Natural killer cell treated with Interleukin-12 subunit alpha and Interleukin-12 subunit beta and Interleukin-15 and Interleukin-18, amount 100 ng/mL, for 72 hours (primary cell): ENCODE measurements around the gene STK11. TPM values are rescaled to one million over a fixed set of nuclear protein-coding genes. Genes with fewer than 3 reads are reported as not detected.
"Not testable (repeated sequence)": the region's sequence is repeated elsewhere in the genome, so short reads cannot be mapped to it uniquely, and the experiment has no call there.

ENCODE experiments used
- ATAC-seq, 2 donors: fragments of 150-1000 bp; cut with Tn5 transposase in 1 of 2; sonication (Bioruptor Pico), chemical (Tn5 transposase) in 1 of 2; 2 replicates each; pipeline ENCODE4 v1.10.0; 2021
- DNase-seq: peaks from one replicate; pipeline ENCODE4 v3.0.0; 2022; ENCODE audit warnings: low spot score
- H3K27ac Mint-ChIP-seq, 2 donors: 1 replicate in 1 of 2; 2 replicates in 1 of 2; pipeline ENCODE4 v1.8.0; 2022; ENCODE audit warnings: mixed read lengths in 2 of 2, mild to moderate bottlenecking in 1 of 2, moderate library complexity in 1 of 2
- H3K27me3 Mint-ChIP-seq, 2 donors: 1 replicate in 1 of 2; 2 replicates in 1 of 2; pipeline ENCODE4 v1.8.0; 2022; ENCODE audit warnings: mixed read lengths in 2 of 2
- H3K36me3 Mint-ChIP-seq: one replicate; pipeline ENCODE4 v1.8.0; 2022; ENCODE audit warnings: mixed read lengths
- H3K4me1 Mint-ChIP-seq, 2 donors: 1 replicate in 1 of 2; 2 replicates in 1 of 2; pipeline ENCODE4 v1.8.0; 2022; ENCODE audit warnings: low read depth in 2 of 2, mixed read lengths in 2 of 2, mild to moderate bottlenecking in 1 of 2
- H3K4me3 Mint-ChIP-seq: one replicate; pipeline ENCODE4 v1.8.0; 2022; ENCODE audit warnings: mixed read lengths
- H3K9me3 Mint-ChIP-seq: 2 replicates; pipeline ENCODE4 v1.8.0; 2022; ENCODE audit warnings: mixed read lengths
- total RNA-seq, 2 donors: library from RNA; stranded (reverse); gene quantifications; one replicate each; pipeline ENCODE4 v1.2.3, GENCODE V29; 2022

Gene STK11
- total RNA-seq, 2 donors from 2014 or later = 50.9 to 79.2 TPM

DNA sequence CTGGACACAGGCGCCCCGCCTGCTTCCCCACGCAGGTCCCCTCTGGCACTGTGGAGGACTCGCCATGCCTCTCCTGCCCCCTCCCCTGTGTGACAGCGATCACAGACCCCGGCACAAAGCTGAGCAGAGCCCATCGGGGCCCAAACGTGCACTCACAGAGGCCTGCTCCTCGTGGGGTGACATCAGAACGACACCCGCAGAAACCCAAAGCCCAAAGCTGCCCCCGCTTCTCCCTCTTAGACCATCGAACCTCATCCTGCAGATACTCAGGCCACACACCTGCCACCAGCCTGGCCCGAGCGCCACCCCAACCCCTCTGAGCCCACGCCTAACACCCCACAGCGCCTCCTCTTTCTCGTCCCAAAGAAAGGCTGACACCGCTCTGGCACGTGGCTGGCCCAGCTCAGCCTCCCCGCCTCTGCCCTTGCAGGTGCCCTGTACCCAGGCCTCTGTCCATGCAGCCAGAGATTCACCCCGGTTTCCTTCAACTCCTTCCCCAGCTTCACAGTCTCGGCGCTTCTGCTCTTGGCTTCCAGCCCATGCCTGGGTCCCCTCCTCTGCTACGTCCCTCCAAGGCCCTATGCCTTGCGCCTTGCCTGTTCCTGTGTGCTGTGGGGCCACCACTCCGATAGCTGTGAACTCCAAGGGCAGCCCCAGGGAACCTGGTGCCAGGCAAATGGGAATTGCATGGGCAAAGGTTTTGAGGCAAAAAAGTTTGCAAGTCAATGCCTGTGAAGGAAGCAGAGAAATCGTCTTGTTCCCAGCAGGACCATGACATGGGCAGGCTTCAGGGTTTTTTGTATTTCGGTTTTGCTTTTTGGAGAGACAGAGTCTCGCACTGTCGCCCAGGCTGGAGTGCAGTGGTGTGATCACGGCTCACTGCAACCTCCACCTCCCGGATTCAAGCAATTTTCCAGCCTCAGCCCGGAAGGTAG lies 33.1 kb downstream of the STK11 start:
- Mint-ChIP-seq H3K9me3 (no peaks in the 10 kb centered on the region), H3K27ac (peak overlapping the region; percentile 4 to 44), H3K4me3 (peak overlapping the region; percentile 85), H3K36me3 (no peaks in the 10 kb centered on the region), H3K4me1 (peaks cover 15 to 20% of the 10 kb centered on the region in 2 donors), H3K27me3 (peaks cover 9 to 10% of the 10 kb centered on the region in 2 donors)
- DNase-seq (no peak), ATAC-seq (no peak)

DNA sequence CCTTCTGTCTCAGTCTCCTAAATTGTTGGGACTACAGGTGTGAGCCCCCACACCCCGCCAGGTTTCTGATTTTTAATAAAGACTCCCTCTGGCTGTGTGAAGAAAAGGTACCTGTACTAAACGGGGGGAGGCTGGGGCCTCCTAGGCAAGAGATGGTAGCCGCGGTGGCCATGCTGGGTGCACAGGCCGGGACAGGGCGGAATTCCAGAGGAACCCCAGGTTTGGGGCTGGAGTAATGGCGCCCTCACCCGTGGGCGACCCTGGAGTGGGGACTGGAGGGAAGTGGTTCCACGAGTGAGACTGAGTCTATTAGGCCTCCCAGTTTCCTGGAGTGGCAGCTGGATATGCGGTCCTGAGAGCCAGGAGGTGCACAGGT lies 33.8 kb downstream of the STK11 start:
- Mint-ChIP-seq H3K4me3 (peak overlapping the region; percentile 85), H3K4me1 (peaks cover 15 to 20% of the 10 kb centered on the region in 2 donors), H3K36me3 (no peaks in the 10 kb centered on the region), H3K27ac (peak overlapping the region; percentile 4 to 44), H3K27me3 (peaks cover 9 to 10% of the 10 kb centered on the region in 2 donors), H3K9me3 (no peaks in the 10 kb centered on the region)
- DNase-seq (no peak), ATAC-seq (no peak)

GRCh38 chr19:1239796-1240737 lies 34.5 kb downstream of the STK11 start:
- H3K27ac Mint-ChIP-seq = no peak overlapping the region

DNA sequence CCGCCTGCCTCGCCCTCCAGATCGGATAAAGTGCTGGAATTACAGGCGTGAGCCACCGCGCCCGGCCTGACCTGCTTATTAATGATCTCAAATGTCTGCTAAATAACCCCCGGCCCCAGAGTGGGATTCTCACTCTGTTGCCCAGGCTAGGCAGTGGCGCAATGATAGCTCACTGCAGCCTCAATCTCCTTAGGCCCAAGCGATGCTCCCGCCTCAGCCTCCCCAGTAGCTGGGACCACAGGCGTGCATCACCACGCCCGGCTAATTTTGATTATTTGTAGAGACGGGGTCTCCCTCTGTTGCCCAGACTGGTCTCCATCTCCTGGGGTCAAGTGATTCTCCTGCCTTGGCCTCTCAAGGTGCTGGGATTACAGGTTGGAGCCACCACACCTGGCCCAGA lies 35.3 kb downstream of the STK11 start:
- ATAC-seq (no peak), DNase-seq (no peak)
- H3K9me3 Mint-ChIP-seq = no peaks in the 10 kb centered on the region
- peak overlapping the region; percentile 66 to 89 for H3K27ac Mint-ChIP-seq
- H3K4me1 Mint-ChIP-seq = peaks cover 19 to 20% of the 10 kb centered on the region in 2 donors
- H3K36me3 Mint-ChIP-seq = no peaks in the 10 kb centered on the region
- H3K4me3 Mint-ChIP-seq = peak overlapping the region; percentile 86
- peaks cover 9 to 10% of the 10 kb centered on the region in 2 donors for H3K27me3 Mint-ChIP-seq

More at GRCh38 chr19:1239796-1240737, 34.5 kb downstream of the STK11 start:
- Mint-ChIP-seq H3K4me1 (peaks cover 19 to 20% of the 10 kb centered on the region in 2 donors), H3K4me3 (no peak overlapping the region), H3K36me3 (no peaks in the 10 kb centered on the region), H3K9me3 (no peaks in the 10 kb centered on the region), H3K27me3 (peaks cover 9 to 10% of the 10 kb centered on the region in 2 donors)
- DNase-seq (peak; percentile 94), ATAC-seq (peak; percentile 74 to 81)

DNA sequence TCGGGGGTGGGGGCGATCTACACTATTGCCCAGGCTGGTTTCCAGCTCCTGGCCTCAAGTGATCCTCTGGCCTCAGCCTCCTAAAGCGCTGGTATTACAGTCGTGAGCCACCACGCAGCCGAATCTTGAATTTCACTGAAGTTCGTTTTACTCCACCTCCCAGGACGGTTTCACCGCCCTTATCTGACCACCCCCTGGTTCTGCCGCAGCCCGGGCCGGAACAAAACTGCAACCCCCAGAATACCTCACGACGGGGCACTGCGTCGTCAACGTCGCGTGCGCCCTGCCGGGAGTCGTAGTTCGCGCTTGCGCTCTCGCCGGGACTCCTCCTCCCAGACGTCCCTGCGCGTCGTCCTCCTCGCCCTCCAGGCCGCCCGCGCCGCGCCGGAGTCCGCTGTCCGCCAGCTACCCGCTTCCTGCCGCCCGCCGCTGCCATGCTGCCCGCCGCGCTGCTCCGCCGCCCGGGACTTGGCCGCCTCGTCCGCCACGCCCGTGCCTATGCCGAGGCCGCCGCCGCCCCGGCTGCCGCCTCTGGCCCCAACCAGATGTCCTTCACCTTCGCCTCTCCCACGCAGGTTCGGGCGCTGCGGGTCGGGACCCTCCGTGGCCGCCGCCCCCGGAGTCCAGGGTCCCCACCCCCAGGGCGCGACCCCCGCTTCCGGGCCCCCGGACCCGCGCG lies 36.0 kb downstream of the STK11 start, which contains the start of gene ATP5F1D:
TSS of gene ATP5F1D (plus strand) at position 335 of the 679 bp plus-strand sequence. CDS start at position 435, 100 bp downstream.
- Mint-ChIP-seq H3K9me3 (no peaks in the 10 kb centered on the region), H3K36me3 (no peaks in the 10 kb centered on the region), H3K4me3 (peak within 1 kb of the TSS; percentile 86), H3K27me3 (peaks cover 9 to 10% of the 10 kb centered on the region in 2 donors), H3K27ac (peak within 1 kb of the TSS; percentile 66 to 89), H3K4me1 (peaks cover 19 to 20% of the 10 kb centered on the region in 2 donors)
- peak; percentile 97 for DNase-seq
- ATAC-seq = peak; percentile 84 to 89

DNA sequence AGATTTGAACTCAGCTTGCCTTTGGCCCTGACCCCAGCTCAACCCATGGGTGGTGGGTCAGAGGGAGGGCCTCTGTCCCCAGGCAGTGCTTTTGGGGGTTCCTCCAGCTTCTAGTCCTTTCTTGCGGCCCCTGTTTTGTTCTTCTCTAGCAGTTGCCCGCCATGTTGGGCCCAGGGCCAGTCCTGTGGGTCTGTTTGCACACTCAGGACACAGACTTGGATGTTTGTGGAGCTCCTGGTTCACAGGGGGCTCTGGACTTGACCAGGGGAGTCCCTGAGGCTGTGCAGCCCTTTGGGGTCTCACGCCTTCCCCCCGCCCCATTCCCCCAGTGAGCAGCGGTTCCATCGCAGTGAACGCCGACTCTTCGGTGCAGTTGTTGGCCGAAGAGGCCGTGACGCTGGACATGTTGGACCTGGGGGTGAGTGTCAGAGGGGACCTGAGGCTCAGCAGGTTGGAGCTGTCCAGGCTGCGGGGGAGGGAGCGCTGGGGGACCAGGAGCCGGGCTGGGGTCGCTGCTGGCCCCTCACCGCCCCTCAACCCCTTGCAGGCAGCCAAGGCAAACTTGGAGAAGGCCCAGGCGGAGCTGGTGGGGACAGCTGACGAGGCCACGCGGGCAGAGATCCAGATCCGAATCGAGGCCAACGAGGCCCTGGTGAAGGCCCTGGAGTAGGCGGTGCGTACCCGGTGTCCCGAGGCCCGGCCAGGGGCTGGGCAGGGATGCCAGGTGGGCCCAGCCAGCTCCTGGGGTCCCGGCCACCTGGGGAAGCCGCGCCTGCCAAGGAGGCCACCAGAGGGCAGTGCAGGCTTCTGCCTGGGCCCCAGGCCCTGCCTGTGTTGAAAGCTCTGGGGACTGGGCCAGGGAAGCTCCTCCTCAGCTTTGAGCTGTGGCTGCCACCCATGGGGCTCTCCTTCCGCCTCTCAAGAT lies 38.5 kb downstream of the STK11 start:
- DNase-seq (peak; percentile 87), ATAC-seq (peak; percentile 47 to 51)
- Mint-ChIP-seq H3K9me3 (no peaks in the 10 kb centered on the region), H3K36me3 (no peaks in the 10 kb centered on the region), H3K4me3 (peak overlapping the region; percentile 73), H3K27ac (peak overlapping the region; percentile 47 to 82), H3K4me1 (peaks cover 11% of the 10 kb centered on the region in 2 donors), H3K27me3 (peaks cover under 1 to 3% of the 10 kb centered on the region in 2 donors)

GRCh38 chr19:1244693-1245451 lies 39.3 kb downstream of the STK11 start:
- peak overlapping the region; percentile 47 to 82 for H3K27ac Mint-ChIP-seq
- H3K4me3 Mint-ChIP-seq = peak overlapping the region; percentile 73
- H3K4me1 Mint-ChIP-seq = peaks cover 6 to 8% of the 10 kb centered on the region in 2 donors
- H3K36me3 Mint-ChIP-seq = no peaks in the 10 kb centered on the region
- no peaks in the 10 kb centered on the region for H3K9me3 Mint-ChIP-seq
- no peaks in the 10 kb centered on the region for H3K27me3 Mint-ChIP-seq
- ATAC-seq = no peak
- no peak for DNase-seq

- H3K36me3 Mint-ChIP-seq = no peaks in the 10 kb centered on the region
- no peak for DNase-seq
- no peaks in the 10 kb centered on the region for H3K27me3 Mint-ChIP-seq
- ATAC-seq = no peak
- no peak overlapping the region for H3K4me3 Mint-ChIP-seq
- no peak overlapping the region for H3K27ac Mint-ChIP-seq
- no peaks in the 10 kb centered on the region for H3K9me3 Mint-ChIP-seq
- H3K4me1 Mint-ChIP-seq = peaks cover 6 to 8% of the 10 kb centered on the region in 2 donors
These were observed 40.1 kb downstream of the STK11 start for GRCh38 chr19:1245494-1246264.

GRCh38 chr19:1246265-1247087 lies 40.9 kb downstream of the STK11 start:
- not testable (repeated sequence) for H3K9me3 Mint-ChIP-seq, H3K4me1 Mint-ChIP-seq, H3K36me3 Mint-ChIP-seq, ATAC-seq, DNase-seq, H3K27ac Mint-ChIP-seq, H3K27me3 Mint-ChIP-seq, H3K4me3 Mint-ChIP-seq

- no peak overlapping the region for H3K4me3 Mint-ChIP-seq
- peaks cover 0 to 9% of the 10 kb centered on the region in 2 donors for H3K4me1 Mint-ChIP-seq
These were observed 42.2 kb downstream of the STK11 start for GRCh38 chr19:1247748-1248138.

More at GRCh38 chr19:1247748-1248138, 42.2 kb downstream of the STK11 start:
- DNase-seq = no peak
- no peaks in the 10 kb centered on the region for H3K27me3 Mint-ChIP-seq
- ATAC-seq = no peak
- H3K36me3 Mint-ChIP-seq = no peaks in the 10 kb centered on the region
- no peaks in the 10 kb centered on the region for H3K9me3 Mint-ChIP-seq
- H3K27ac Mint-ChIP-seq = no peak overlapping the region
